Stimulated activated CD8-positive, alpha-beta memory T cell treated with anti-CD3 and anti-CD28 coated beads, Interleukin-7, amount 100 ng/mL, for 24 hours (primary cell): ENCODE data around the gene CCDC74A.
A peak's percentile ranks its signal among the peaks of the same experiment; 100 is the strongest.
"Not testable (repeated sequence)": the region's sequence is repeated elsewhere in the genome, so short reads cannot be mapped to it uniquely, and the experiment has no call there.

Experiments used
- DNase-seq: peaks from one replicate; pipeline ENCODE4 v3.0.0-alpha.2; 2020; ENCODE audit warnings: low read depth

Gene CCDC74A

GRCh38 chr2:131527131-131528001 is at the start of gene CCDC74A:
TSS of gene CCDC74A (plus strand) at chr2:131527888. CDS start at chr2:131527971, 83 bp downstream.
- DNase-seq, result peak; percentile 50

- DNase-seq, result not testable (repeated sequence)
Measured at GRCh38 chr2:131478074-131478849, 49.4 kb upstream of the CCDC74A start.

- not testable (repeated sequence) for DNase-seq
Measured at GRCh38 chr2:131478850-131479461, 48.7 kb upstream of the CCDC74A start.

GRCh38 chr2:131480351-131480750 is 47.3 kb upstream of the CCDC74A start:
- not testable (repeated sequence) for DNase-seq

GRCh38 chr2:131482506-131483155 is 45.1 kb upstream of the CCDC74A start:
- DNase-seq, result not testable (repeated sequence)

- not testable (repeated sequence) for DNase-seq
Measured at GRCh38 chr2:131483981-131484820, 43.5 kb upstream of the CCDC74A start.

GRCh38 chr2:131484906-131485460 is 42.7 kb upstream of the CCDC74A start:
- not testable (repeated sequence) for DNase-seq

GRCh38 chr2:131486201-131486902 is 41.3 kb upstream of the CCDC74A start:
- DNase-seq, result not testable (repeated sequence)

- DNase-seq, result no peak
Measured at GRCh38 chr2:131488306-131489205, 39.1 kb upstream of the CCDC74A start.

GRCh38 chr2:131490616-131491468 is 36.8 kb upstream of the CCDC74A start:
- DNase-seq, result not testable (repeated sequence)

GRCh38 chr2:131491469-131491836 is 36.2 kb upstream of the CCDC74A start:
- not testable (repeated sequence) for DNase-seq

GRCh38 chr2:131492015-131492417 is 35.7 kb upstream of the CCDC74A start, which contains the start of gene MZT2A:
TSS of gene MZT2A (minus strand) at chr2:131492397. CDS start at chr2:131492376, 21 bp downstream.
- not testable (repeated sequence) for DNase-seq

GRCh38 chr2:131492418-131493198 is 35.1 kb upstream of the CCDC74A start:
- DNase-seq, result peak; percentile 93

- DNase-seq, result no peak
Measured at GRCh38 chr2:131493199-131493968, 34.3 kb upstream of the CCDC74A start.

GRCh38 chr2:131495506-131495905 is 32.2 kb upstream of the CCDC74A start:
- not testable (repeated sequence) for DNase-seq

- DNase-seq, result not testable (repeated sequence)
Measured at GRCh38 chr2:131498321-131498973, 29.2 kb upstream of the CCDC74A start.
